Measurements from ENCODE around the gene MGAM2. TPM values are rescaled to one million over a fixed set of nuclear protein-coding genes. Genes with fewer than 3 reads are reported as not detected.

Gene MGAM2
- polyA plus RNA-seq, 2 of the 4 experiments (the other 2 are of a cell fraction) = 0.01 to 0.25 TPM

DNA sequence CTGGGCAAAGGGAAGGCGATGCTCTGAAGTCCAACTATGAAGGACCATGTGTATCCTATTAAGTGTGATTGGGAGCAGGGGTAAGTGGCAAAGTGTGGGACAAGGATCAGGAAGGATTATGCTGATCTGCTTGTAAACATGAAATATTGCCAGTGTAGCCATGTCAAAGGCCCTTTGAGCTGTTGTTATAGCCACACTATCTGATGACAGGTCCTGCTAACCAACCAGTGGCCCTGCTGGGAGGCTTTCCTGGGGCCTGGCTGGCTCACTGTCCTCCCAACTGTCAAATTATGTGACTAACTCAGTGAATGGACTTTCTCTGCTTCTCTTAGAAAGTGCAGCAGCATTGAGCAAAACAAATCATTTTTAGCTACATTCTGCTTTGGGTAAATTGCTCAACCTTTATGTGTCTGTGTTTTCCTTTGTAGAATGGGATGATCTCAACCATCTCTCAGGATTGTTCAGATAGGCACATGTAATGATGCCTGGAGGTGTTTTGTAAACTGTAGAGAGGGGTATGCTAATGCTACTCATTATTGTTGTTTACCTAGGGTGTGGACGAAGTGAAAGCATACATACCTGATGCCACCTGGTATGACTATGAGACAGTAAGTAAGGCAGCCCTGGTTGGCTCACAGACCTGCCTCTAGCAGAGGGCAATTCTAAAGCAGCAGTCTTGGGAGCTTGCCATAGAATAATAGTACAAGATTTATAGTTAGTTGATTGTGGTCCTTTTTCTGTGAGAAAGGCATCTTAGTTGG is 47.4 kb downstream of the MGAM2 start:
- DNase-seq (ENCODE audit: low read depth in 1 of 2, low spot score in 1 of 2) (no peak), ATAC-seq (no peak), FAIRE-seq (no peak)
- peaks cover 3% of the 10 kb centered on the region; the same call in 1 of the 3 replicates for H3K9me3 ChIP-seq
- no peak overlapping the region for H3K4me2 ChIP-seq
- H3K4me1 ChIP-seq = no peaks in the 10 kb centered on the region
- POLR2A ChIA-PET = no interaction called here
- H3K4me3 ChIP-seq = no peak overlapping the region
- WGBS (ENCODE audit: missing lambda C conversion rate) = 32% methylated on average over 2 of the region's 2 CpGs
- TF ChIP-seq CBX8 (IDR thresholded peaks at IDR 0.05) = no peak
- TF ChIP-seq KDM5A (IDR thresholded peaks at IDR 0.05) = no peak
- TF ChIP-seq MAFK (IDR thresholded peaks at IDR 0.05; ENCODE audit: partially characterized antibody) = no peak
- TF ChIP-seq POLR2AphosphoS2 (conservative IDR thresholded peaks at IDR 0.05; ENCODE audit: low read length) = no peak
- TF ChIP-seq RFX5 (IDR thresholded peaks at IDR 0.05) = no peak
- TF ChIP-seq MAZ (IDR thresholded peaks at IDR 0.05; ENCODE audit: borderline replicate concordance, low read depth, low read length) = no peak
- no peak for TF ChIP-seq EHMT2 (IDR thresholded peaks at IDR 0.05; ENCODE audit: low read depth)
- TF ChIP-seq MYC (IDR thresholded peaks at IDR 0.05; ENCODE audit: borderline replicate concordance, low read length) = no peak
- TF ChIP-seq HMGXB4 (CRISPR knock-in tag; IDR thresholded peaks at IDR 0.05; ENCODE audit: borderline replicate concordance) = no peak
- TF ChIP-seq ZNF302 (CRISPR knock-in tag; IDR thresholded peaks at IDR 0.05) = no peak
- TF ChIP-seq, protein P1, sequence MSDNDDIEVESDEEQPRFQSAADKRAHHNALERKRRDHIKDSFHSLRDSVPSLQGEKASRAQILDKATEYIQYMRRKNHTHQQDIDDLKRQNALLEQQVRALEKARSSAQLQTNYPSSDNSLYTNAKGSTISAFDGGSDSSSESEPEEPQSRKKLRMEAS (IDR thresholded peaks at IDR 0.05) = no peak
- no peak for TF ChIP-seq USF2 (IDR thresholded peaks at IDR 0.05)
- no peak for TF ChIP-seq RARB (CRISPR knock-in tag; IDR thresholded peaks at IDR 0.05)
- no peak for TF ChIP-seq HDAC2 (IDR thresholded peaks at IDR 0.05)
- no peak for TF ChIP-seq EHF (CRISPR knock-in tag; IDR thresholded peaks at IDR 0.05)
- no peak for TF ChIP-seq ZSCAN20 (CRISPR knock-in tag; IDR thresholded peaks at IDR 0.05)
- no peak for TF ChIP-seq RAD21 (conservative IDR thresholded peaks at IDR 0.05 in 1 of 2, IDR thresholded peaks at IDR 0.05 in 1 of 2)
- TF ChIP-seq RNF2 (IDR thresholded peaks at IDR 0.05; ENCODE audit: borderline replicate concordance, low read depth) = no peak
- no peak for TF ChIP-seq ESRRA (IDR thresholded peaks at IDR 0.05; ENCODE audit: borderline replicate concordance, low read length)
- TF ChIP-seq, protein P2, sequence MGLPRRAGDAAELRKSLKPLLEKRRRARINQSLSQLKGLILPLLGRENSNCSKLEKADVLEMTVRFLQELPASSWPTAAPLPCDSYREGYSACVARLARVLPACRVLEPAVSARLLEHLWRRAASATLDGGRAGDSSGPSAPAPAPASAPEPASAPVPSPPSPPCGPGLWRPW (IDR thresholded peaks at IDR 0.05) = no peak
- CTCF ChIA-PET = interaction anchor here (0.8 to 1.6 kb wide), 2 partner anchors 28 to 183 kb away, joined by 3 to 4 read pairs; no protein-coding TSS in a partner anchor
- H3K27ac ChIP-seq = no peak overlapping the region

- no peak overlapping the region for H3K4me2 ChIP-seq
- no peak for ATAC-seq
- no peak for FAIRE-seq
- TF ChIP-seq MYC (IDR thresholded peaks at IDR 0.05; ENCODE audit: borderline replicate concordance, low read length) = no peak
- ChIA-PET CTCF (interaction anchor here (1.4 kb wide), 1 partner anchor 186 kb away, joined by 3 read pairs; no protein-coding TSS in a partner anchor), POLR2A (no interaction called here)
- WGBS (ENCODE audit: missing lambda C conversion rate) = 79% methylated on average over 1 of the region's 1 CpG
- H3K4me1 ChIP-seq = no peaks in the 10 kb centered on the region
- H3K4me3 ChIP-seq = no peak overlapping the region
- DNase-seq (ENCODE audit: low read depth in 1 of 2, low spot score in 1 of 2) = no peak
- no peak overlapping the region for H3K27ac ChIP-seq
- H3K9me3 ChIP-seq = no peaks in the 10 kb centered on the region
Measured at GRCh38 chr7:142161921-142162320, 50.4 kb downstream of the MGAM2 start.

DNA sequence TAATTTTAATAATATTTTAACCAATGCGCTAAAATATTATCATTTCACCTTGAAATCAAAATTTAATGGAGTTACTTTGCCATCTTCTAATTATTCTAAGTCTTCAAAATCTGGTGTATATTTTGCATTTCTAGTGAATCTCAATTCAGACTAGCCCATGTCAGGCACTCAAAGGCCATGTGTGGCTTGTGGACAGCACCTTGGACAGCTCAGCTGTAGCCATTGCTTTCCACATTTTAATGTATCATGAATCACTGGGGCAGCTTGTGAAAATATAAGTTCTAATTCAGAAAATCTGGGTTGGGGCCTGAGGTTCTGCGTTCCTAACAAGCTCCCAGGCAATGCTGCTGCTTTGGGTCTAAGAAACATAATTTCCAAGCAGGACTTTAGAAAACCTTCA is 57.2 kb downstream of the MGAM2 start:
- ATAC-seq = no peak
- 75% methylated on average over 2 of the region's 2 CpGs for WGBS (ENCODE audit: missing lambda C conversion rate)
- TF ChIP-seq, protein P3, sequence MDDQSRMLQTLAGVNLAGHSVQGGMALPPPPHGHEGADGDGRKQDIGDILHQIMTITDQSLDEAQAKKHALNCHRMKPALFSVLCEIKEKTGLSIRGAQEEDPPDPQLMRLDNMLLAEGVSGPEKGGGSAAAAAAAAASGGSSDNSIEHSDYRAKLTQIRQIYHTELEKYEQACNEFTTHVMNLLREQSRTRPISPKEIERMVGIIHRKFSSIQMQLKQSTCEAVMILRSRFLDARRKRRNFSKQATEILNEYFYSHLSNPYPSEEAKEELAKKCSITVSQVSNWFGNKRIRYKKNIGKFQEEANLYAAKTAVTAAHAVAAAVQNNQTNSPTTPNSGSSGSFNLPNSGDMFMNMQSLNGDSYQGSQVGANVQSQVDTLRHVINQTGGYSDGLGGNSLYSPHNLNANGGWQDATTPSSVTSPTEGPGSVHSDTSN (IDR thresholded peaks at IDR 0.05) = no peak
- TF ChIP-seq, protein P2 (IDR thresholded peaks at IDR 0.05) = no peak
- TF ChIP-seq REST (IDR thresholded peaks at IDR 0.05) = peak; percentile 86
- ChIA-PET CTCF (interaction anchor here (1.1 kb wide), 1 partner anchor 194 kb away, joined by 4 read pairs; no protein-coding TSS in a partner anchor), POLR2A (no interaction called here)
- FAIRE-seq = no peak
- Histone ChIP-seq H3K9me3 (0 out of 3 replicates have a peak, but pooled peaks cover 2% of the 10 kb centered on the region), H3K4me2 (no peak overlapping the region), H3K4me1 (no peaks in the 10 kb centered on the region), H3K4me3 (no peak overlapping the region), H3K27ac (no peak overlapping the region)
- no peak for DNase-seq (ENCODE audit: low read depth in 1 of 2, low spot score in 1 of 2)

Data from A549 (cell line).